GM18498 (cell line): ENCODE data around the gene HASPIN.
"Not testable (repeated sequence)": the region's sequence is repeated elsewhere in the genome, so short reads cannot be mapped to it uniquely, and the experiment has no call there.

ENCODE experiments used
- ATAC-seq: cut with Tn5 transposase; IDR thresholded peaks from one replicate; pipeline ENCODE4 v1.9.1; 2021; ENCODE audit warnings: mild to moderate bottlenecking, moderate library complexity; ENCODE audit not compliant: unreplicated experiment

Gene HASPIN

DNA sequence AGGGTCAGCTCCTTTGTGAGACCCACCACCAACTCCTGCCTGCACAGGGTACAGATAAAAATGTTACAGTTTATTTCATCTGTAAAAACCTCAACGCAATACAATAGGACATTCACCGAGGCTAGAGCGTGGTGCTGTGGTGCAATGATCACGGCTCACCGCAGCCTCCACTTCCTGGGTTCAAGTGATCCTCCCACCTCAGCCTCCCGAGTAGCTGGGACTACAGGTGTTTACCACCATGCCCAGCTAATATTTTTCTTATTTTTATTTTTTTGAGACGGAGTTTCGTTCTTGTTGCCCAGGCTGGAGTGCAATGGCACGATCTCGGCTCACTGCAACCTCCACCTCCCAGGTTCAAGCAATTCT is 11.2 kb downstream of the HASPIN start:
- ATAC-seq = not testable (repeated sequence)

DNA sequence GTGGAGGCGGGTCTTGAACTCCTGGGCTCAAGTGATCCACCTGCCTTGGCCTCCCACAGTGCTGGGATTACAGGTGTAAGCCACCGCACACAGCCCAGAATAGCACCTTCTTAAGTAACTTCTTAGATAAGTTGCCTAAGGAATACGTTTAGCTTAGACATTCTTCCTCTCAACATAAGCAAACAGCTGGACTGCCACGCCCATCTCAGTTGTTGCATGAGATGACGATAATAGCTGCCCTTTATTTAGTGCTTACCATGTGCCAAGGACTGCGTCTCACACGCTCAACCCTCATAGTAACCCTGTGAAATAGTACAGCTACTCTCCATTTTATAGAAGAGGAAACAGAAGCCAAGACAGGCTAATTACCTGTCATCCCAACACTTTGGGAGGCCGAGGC is 11.8 kb downstream of the HASPIN start:
- ATAC-seq = no peak

DNA sequence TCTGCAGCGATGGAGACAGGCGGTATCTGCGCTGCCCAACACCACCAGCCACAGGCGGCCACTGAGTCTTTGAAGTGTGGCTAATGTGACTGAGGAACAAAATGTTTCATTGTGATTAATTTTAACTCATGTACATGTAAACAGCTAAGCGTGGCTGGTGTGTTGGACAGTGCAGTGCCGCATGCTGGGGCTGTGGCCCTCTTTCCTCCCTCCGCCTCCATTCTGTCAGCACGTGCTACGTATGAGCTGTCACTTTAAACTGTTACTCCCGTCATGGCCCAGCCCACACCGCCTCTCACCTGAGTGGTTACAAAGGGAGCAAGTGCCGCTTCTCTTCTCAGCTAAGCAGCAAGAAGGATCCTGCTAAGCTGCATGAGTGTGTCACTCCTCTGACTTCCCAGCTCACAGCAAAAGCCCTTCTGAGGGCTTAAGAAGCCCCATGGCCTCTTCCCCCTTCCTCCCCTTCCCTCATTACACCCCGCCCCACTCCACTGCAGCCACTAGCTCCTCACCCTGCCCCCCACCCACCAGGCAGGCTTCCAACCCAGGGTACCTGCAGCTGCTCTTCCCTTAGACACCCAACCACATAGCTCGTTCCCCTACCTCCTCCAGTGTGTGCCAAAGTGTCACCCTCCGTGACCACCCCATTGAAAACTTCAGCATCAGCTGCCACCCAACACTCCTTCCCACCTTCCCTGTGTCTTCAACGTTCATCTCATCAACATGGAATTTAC is 15.0 kb downstream of the HASPIN start:
- no peak for ATAC-seq

DNA sequence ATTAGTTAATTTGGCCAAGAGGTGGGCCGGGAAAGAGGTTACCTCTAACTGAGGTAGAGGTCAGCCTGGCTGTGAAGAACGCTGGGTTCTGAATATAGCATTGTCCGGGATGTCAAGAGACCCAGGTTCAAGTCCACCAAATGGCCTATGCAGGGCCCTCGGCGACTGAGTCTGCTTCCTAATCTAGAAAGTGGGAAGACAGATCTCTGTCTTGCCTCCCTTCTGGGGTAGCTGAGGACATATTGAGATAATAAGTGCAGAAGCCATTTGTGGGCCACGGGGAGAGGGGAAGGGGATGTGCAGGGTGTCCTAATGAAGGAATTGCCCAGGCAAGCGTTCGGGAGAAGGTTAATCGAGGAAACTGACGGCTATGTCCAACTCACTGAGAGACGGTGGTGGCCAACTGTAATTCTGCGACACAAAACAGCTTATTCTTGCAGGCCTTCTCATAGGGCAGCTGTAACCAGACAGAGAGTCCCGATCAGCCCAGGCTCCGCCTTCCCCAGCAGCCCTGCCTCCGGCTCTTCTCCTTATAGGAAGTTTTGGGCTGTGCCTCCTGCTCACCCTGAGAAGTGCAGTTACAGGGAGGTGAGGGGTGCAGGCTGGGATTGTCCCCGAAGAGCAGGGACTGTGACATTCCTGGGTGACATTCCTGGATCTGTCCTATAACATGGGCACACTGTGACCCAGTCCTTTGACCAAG is 15.9 kb downstream of the HASPIN start:
- no peak for ATAC-seq

DNA sequence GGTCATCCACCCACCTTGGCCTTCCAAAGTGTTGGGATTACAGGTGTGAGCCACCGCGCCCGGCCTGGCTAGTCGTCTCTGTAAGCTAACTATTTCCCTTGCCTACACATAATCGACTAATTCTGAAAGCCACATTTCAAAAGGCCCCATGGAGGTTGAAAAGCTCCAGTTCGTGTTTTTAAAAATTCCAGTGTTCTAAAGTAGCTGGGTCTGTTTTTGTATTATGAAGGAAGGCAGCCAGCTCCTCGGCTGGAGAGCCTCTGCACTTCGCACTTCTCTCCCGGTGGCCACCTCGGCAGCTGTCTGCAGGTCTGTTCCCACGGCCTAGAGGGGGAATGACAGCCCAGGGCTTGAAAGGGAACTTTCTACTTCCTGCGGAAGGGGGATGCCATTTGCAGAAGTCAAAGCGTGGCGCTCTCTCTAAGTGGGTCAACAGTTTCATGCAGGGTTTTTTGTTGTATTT is 16.9 kb downstream of the HASPIN start:
- no peak for ATAC-seq

DNA sequence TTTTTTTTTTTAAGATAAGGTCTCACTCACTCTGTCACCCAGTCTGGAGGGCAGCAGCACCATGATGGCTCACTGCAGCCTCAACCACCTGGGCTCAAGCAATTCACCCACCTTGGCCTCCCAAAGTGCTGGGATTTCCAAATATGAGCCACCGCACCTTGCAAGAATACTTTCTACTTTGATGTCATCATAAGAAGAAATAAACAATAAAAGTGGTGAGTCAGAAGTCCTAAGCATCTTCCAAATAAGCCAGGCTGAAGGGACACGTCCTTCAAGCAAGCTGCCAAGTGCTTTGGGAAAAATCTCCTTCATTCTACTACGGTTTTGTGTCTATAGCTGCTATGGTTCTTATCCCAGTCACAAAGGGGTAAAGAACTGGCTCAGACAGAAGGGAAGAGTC is 20.3 kb downstream of the HASPIN start:
- no peak for ATAC-seq

DNA sequence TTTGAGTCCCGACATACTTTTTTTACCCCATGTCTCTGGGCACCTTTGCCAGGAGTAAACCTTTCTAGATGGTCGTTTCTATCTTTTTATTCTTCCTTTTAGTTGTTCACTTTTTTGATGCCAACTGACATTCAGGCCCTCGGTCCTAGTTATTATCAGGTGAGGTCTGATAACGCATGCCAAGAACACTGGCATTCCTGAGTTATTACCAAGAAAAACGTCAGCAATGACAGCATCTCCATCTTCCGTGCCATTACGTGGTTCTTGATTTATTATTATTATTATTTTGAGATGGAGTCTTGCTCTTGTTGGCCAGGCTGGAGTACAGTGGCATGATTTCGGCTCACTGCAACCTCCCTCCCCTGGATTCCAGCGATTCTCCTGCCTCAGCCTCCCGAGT is 21.4 kb downstream of the HASPIN start:
- no peak for ATAC-seq

DNA sequence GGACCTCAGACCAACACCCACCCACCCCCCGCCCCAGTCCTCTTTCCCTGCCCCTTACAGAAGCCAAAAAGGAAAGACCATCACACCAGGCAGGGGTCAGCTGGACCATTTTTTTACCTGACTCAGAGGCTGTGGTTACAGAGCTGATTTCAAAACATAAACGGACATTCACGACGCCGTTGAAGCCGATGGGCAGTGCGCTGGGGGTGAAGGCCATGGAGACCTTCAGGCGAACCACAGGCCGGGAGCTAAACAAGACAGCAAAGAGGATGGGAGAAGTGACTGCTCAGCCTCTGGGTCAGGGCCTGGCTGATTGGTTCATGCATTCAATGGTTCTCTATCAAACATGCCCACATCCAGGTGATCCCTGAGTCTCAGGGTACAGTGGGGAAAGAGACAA is 24.1 kb downstream of the HASPIN start:
- ATAC-seq = no peak

DNA sequence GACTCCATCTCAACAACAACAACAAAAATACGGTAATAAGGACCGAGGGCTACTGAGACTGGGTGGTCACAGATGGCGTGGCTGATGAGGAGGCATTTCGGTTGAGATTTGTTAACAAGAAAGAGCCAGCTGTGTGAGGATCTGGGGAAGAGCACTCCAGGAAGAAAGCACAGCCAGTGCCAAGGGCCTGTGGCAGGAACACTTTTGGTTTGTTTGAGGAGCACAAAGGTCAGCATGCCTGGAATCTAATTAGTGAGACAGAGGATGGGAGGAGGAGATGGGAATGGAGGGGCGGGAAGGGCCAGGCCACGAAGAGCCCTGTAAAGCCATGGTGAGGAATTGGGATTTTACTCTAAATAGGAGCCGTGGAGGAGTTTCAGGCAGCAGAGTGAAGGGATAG is 24.9 kb downstream of the HASPIN start:
- no peak for ATAC-seq

DNA sequence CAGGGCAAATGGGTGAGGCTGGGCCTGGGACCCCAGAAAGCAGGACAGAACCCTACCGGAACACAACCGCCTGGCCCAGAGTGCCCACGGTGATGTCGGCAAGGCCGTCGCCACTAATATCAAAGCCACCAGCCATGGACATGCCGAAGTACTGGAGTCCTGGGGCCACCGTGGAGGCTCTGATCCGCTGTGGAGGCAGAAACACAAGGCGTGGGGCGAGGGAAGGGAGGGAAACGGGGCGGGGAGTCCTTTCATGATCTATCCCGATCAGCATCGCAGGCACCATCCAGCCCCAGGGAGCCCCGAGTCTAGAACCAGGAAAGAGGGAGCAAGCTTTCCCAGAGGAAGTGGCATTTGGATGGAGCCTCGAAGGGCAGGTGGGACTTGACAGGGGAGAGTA is 26.6 kb downstream of the HASPIN start:
- ATAC-seq = no peak

DNA sequence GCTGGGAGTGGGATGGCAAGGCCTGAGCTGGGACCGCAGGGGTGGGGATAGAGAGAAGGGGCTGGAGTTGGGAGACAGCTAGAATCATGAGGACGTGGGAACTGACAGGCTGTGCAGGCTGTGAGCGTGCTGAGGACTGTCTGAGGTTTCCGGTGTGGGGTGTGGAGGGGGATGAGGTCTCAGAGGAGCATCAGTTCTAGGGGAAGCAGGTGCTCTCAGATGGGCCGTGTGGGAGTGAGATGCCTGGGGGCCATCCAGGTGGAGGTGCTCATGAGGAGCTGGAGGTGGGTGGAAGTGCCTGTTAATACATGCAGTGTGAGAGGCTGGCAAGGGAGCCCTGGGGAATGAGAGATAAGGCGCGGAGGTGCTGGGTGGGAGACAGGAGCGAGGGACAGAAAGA is 27.2 kb downstream of the HASPIN start:
- no peak for ATAC-seq

DNA sequence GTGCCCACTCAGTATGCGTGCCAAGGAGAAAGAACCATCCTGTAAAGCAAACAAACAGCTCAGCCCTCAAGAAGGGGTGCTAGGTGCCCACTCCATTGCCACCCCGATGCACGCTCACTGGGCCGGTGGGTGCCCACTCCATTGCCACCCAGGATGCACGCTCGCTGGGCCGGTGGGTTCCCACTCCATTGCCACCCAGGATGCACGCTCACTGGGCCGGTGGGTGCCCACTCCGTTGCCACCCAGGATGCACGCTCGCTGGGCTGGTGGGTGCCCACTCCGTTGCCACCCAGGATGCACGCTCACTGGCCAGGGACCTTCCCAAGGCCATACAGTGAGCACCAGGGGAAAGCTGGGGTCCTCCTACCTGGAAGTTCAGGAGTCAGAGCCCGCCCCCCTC is 28.1 kb downstream of the HASPIN start:
- no peak for ATAC-seq

DNA sequence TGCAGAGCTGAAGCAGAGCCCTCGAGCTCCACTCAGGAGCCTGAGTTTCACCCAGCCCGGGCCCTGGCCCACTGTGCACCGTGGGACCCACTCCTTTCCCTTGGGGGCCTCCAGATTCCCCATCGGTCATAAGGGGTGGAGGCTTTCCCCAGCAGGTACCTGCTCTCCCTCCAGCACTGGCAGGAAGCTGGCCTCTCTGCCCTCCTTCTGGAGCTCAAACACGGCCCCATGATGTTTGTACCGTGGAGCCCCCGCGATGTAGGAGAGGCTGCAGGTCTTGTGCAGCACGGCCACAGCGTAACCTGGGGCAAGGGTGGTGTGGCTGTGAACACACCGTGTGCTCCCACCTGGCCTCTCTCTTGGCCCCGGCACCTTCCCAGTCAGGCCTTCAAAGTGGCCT is 29.9 kb downstream of the HASPIN start:
- ATAC-seq = no peak

DNA sequence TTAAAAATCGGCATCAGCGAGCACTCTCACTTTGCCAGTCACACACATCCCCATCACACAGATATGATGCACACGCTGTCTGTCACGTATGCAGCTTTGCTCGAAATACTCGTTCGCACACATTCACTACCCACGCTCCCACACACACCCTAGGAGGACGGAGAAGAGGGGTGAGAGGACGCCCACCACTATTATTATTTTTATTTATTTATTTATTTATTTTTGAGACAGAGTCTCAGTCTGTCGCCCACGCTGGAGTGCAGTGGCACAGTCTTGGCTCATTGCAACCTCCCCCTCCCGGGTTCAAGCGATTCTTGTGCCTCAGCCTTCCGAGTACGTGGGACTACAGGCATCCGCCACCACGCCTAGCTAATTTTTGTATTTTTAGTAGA is 30.4 kb downstream of the HASPIN start:
- ATAC-seq = no peak

DNA sequence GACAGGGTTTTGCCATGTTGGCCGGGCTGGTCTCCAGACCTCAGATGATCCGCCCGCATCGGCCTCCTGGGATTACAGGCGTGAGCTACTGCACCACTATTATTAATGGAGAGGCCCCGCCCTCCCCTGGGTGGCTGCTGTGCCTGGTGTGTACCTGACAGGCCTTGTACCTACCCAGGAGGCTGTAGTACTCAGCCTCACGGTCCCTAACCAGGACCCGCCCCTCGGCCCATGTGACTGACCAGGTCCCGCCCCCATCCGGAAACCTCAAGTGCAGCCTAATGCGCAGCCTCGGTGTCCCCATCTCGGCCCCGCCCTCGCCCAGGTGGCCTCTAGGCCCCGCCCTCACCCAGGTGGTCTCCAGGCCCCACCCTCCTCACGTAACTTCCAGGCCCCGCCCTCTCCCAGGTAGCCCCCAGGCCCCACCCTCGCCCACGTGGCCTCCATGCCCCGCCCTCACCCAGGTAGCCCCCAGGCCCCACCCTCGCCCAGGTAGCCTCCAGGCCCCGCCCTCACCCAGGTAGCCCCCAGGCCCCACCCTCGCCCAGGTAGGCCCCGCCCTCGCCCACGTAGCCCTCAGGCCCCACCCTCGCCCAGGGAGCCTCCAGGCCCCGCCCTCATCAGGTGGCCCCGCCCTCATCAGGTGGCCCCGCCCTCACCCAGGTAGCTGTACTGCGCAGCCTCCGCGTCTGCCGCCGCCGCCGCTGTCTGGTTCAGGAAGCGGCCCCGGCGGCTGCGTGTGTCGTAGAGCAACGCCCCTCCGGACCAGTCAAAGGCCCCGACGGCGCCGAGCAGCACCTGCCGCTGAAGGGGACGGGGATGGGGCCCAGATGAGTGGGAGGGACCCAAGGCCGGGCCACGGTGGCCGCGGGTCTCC is 31.0 kb downstream of the HASPIN start:
- ATAC-seq = no peak

DNA sequence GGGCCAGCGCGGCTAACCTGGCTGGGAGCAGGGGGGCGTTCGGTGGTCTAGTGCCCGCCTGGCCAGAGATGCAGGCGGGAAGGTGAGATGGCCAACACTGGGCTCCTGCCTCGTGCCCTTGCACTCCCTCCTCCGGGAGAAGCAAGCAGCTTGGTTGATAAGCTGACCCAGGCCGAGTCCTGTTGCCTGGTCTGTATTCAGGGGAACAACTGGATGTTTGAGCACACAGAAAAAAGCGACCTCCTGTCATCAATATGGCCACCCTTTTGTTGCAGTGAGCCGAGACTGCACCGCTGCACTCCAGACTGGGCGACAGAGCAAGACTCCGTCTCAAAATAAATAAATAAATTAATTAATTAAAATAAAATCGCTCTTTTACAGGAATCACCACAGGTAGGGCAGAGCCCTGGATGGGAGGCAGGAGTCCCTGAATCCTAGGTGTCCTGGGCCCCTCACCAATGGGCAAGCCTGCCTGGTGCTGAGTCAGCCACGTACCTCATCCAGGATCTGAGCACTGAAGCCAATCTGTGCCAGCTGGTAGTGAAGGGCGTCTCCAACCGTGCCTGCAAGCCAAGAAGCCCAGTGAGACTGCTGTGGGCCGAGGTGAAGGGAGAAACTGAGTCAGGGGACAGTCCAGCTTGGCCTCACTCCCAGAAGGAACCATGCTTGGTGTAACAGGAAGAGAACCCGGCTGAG is 31.8 kb downstream of the HASPIN start:
- no peak for ATAC-seq

DNA sequence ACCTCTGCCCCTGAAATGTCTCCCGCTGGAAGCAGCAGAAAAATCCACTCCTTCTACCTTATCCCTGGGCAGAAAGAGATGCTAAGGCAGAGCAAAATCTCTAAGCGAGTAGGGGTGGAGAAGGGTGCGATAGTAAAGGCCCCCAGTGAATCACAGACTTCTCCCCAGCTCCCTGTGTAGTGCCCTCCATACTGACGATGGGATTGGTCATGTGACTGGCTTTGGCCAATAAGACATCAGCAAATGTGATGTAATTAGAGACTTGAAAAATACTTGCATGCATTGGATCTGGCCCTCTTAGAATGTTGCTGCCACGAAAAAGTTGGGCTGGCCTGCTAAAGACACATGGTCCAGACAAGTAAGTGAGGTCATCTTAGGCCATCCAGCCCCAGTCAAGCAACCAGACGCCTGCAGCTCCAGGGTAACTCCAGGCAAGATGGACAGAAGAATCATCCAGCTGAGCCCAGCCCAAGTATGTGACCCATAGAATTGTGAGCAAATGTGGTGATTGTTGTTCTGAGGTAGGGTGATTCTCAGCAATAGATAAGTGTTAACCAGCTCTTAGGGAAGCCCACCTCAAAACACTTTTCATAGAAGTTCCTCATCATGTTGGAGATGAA is 36.0 kb downstream of the HASPIN start:
- no peak for ATAC-seq

DNA sequence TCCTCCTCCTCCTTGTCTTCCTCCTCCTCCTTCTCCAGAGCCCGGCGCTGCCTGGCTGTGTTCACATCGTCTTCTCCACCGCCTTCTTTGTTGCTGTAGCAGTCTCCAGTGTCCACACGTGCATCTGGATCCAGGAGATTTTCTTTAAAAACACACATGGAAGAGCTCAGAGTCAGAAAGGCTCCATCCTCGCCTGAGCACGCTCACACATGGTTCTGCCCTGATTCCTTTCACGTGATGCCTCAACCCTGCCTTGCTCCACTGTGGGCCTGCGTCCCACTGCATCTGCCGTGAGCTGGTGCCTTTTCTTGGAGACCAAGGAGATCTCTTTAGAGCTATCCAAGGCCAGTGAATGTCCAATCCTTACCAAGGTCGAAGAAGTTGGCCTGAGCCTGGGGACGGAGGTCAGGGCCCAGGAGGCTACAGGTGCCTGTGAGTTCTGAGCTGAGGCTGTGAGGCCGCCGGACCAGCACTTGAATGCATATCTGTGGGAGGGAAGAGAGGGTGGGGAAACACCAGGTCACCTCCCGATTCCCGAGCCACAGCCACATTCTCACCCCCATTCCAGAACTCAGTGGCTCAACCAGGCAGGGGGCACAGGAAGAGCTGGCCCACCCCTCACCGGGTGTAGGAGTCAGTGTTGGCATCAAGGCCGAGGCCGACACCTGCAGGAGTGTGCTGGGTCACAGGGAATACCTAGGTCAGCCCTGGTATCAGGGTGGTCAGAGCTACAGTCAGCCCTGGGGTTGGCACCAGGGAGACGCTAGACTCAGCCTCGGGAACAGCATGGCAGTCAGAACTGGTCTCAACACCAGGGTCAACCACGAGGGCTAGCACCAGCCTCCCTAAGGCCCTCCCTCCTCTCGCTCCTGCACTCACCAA is 37.6 kb downstream of the HASPIN start:
- ATAC-seq = no peak

DNA sequence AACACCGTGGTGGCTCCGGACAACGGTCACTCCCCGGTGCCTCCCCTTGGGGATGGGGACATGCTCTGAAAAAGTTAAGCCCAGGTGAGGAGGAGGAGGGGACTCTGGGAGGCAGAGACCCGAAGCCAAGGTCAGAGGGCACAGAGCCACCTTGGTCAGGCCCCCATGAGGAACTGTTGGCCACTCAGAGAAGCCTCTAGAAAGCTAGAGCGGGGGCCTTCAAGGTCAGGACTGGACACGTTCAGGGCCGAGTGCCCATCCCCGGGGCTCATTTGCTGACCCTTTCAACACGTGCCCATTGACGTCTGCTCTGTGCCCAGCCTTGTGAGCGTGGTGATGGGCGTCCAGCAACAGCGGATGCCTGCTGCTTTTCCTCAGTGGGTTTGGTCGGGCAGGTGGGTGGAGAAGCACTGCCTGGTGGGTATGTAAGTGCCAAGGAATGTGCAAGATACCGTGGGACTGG is 38.2 kb downstream of the HASPIN start:
- ATAC-seq = no peak
